Uterus (tissue), 4 donors: ENCODE data around the gene VEGFD. TPM values are rescaled to one million over a fixed set of nuclear protein-coding genes. Genes with fewer than 3 reads are reported as not detected.

Experiments used
- DNase-seq, 2 donors: peaks; one replicate each; pipeline ENCODE4 v3.0.0-alpha.2; 2019 to 2020
- H3K27ac ChIP-seq, 2 donors: fragments of 200-600 bp; sonication (generic); 1 replicate in 1 of 2; 2 replicates in 1 of 2; pipeline ENCODE4 v1.5.1; 2016 to 2018
- H3K27me3 ChIP-seq, 2 donors: fragments of 200-600 bp; sonication (generic); one replicate each; pipeline ENCODE4 v1.5.1; 2018 to 2019; ENCODE audit warnings: control low read depth in 1 of 2
- H3K36me3 ChIP-seq, 2 donors: fragments of 200-600 bp; sonication (generic); one replicate each; pipeline ENCODE4 v1.5.1; 2019; ENCODE audit warnings: control low read depth in 1 of 2
- H3K4me1 ChIP-seq, 2 donors: fragments of 200-600 bp; sonication (generic); one replicate each; pipeline ENCODE4 v1.5.1; 2018 to 2019; ENCODE audit warnings: control low read depth in 1 of 2
- H3K4me3 ChIP-seq, 2 donors: fragments of 200-600 bp; sonication (generic); 1 replicate in 1 of 2; 2 replicates in 1 of 2; pipeline ENCODE4 v1.5.1; 2018 to 2019; ENCODE audit warnings: mild to moderate bottlenecking in 1 of 2
- H3K9me3 ChIP-seq, 2 donors: fragments of 200-600 bp; sonication (generic); one replicate each; pipeline ENCODE4 v1.5.1; 2019; ENCODE audit warnings: control low read depth in 1 of 2
- CTCF ChIP-seq, 4 experiments: fragments of 200-600 bp in 2 of 4; fragments of 450-650 bp in 2 of 4; sonication (generic) in 2 of 4; IDR thresholded peaks; one replicate each; pipeline ENCODE4 v1.5.1; 2016 to 2019; ENCODE audit warnings: antibody characterized with exemption in 4 of 4, mild to moderate bottlenecking in 2 of 4, moderate library complexity in 1 of 4
- POLR2A ChIP-seq, 2 donors: fragments of 450-650 bp; IDR thresholded peaks; one replicate each; pipeline ENCODE4 v1.6.1; 2016; ENCODE audit warnings: antibody characterized with exemption in 2 of 2, mild to moderate bottlenecking in 1 of 2, moderate library complexity in 1 of 2
- intact Hi-C: fragments of 100-400 bp; cut with DNase I; formaldehyde crosslinking; loops from one replicate; pipeline ENCODE4 v1.15.1; 2023; ENCODE audit warnings: low total_unique reads
- total RNA-seq, 4 donors: library from RNA; depleted of rRNA in 3 of 4; stranded (reverse); fragments of >200 nt in 3 of 4; gene quantifications; one replicate each; pipeline versions ENCODE4 v1.1.0 to v1.2.4, GENCODE V29; 2014 to 2023
- donor health status: DM: yes; HTN: yes; CAD: no.

Gene VEGFD
- total RNA-seq, 4 donors from 2014 or later = 2.9 to 13.2 (median 6.2) TPM; not detected in 1

DNA sequence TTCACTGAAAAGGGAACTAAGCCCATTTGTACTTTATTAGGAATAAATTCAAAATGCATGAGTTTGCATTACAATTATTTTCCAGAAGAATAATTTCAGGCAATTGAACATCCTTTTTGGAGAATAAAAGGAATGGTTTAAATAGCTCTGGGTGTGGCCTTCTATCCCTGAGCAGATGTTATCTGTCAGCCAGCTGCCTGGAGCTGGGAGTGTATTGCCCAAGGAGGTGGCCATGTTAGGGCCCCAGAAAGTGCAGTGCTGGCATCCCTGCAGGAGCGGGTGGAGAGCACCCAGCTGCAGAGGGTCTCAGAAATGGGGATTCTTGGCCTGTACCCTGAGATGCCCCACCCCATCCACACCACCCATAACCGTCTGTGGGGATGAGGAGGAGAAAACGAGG lies 21.6 kb upstream of the VEGFD start:
- Histone ChIP-seq H3K27me3 (no peaks in the 10 kb centered on the region), H3K4me1 (no peaks in the 10 kb centered on the region), H3K9me3 (no peaks in the 10 kb centered on the region), H3K36me3 (no peaks in the 10 kb centered on the region), H3K27ac (no peak overlapping the region), H3K4me3 (no peak overlapping the region)
- DNase-seq = no peak
- intact Hi-C loops = no loop called here
- no peak for TF ChIP-seq POLR2A (IDR thresholded peaks at IDR 0.05)
- TF ChIP-seq CTCF (IDR thresholded peaks at IDR 0.05) = no peak

DNA sequence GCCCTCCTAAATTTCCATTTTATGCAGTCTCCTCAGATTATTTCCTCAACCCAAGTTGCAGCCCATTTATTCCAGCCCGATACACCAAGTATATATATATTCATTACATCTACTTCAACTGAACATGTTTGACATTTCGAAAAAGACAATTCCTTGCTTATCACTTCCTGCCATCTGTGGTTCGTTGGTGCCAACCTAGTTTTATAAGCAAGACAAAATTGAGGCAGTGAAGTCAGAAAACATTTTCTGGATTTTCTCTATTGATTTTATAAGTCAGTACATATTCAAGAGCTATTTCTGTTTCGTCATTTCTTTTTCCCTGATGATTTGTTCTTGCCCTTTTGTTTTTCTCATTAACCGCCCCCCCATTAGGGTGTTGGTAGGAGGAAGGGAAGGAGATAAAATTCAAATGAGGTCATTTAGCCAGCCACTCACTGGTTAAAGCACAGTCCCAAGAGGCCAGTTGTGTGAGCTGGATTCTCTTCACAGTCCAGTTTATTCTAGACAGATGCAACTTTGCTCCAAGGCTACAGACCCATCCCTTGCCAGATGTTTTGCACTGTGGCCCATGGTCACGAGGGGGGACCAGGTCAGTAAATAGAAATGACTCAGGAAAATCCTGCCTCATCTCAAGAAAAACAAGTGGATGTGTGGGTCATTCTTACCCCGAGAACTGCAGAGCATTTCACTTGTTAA lies 20.3 kb upstream of the VEGFD start:
- Histone ChIP-seq H3K36me3 (no peaks in the 10 kb centered on the region), H3K27me3 (no peaks in the 10 kb centered on the region), H3K4me1 (no peaks in the 10 kb centered on the region), H3K4me3 (no peak overlapping the region), H3K9me3 (no peaks in the 10 kb centered on the region), H3K27ac (peak overlapping the region in 1 of 2 donors; percentile 20)
- TF ChIP-seq POLR2A (IDR thresholded peaks at IDR 0.05) (no peak), CTCF (IDR thresholded peaks at IDR 0.05) (no peak)
- intact Hi-C loops = no loop called here
- DNase-seq = peak; percentile 48 to 60

DNA sequence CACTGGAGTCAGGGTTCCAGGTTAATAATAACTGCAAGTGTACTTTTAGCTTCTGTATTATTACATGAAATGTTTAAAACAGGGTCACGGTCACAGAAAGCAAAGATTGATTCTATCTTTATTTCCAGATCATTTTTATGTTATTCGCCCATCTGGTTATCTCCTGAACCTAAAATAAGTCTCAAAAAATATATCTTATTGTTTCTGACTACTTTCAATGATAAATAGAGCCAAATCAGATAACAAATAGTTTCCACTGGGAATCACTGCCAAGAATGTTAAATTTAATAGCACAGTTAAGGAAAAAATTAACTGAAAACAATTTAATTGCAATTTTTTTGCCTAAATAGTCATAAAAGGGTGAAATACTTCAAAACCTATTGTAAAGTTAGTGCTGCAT lies 17.2 kb upstream of the VEGFD start:
- DNase-seq = no peak
- intact Hi-C loops = no loop called here
- no peak for TF ChIP-seq POLR2A (IDR thresholded peaks at IDR 0.05)
- TF ChIP-seq CTCF (IDR thresholded peaks at IDR 0.05) = no peak

DNA sequence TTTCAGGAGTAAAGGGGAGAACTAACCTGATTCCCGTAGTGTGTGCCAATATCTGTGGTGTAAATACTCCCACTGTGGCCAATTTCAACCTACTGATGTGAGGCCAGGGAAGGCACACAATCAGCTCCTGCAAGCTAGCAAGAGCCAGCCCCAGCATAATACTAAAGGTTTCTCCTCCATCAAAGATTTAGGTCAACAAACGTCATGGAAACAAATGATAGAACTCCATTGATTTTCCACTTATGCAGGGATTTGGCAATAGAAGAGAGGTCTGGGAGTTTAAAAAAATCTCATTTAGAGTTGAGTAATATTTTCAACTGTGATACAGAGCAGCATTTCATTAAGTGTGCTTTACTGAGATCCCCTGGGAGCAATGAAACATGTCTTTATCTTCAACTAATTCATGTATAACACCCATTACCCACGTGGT lies 15.8 kb upstream of the VEGFD start:
- H3K36me3 ChIP-seq = no peaks in the 10 kb centered on the region
- TF ChIP-seq POLR2A (IDR thresholded peaks at IDR 0.05) = no peak
- TF ChIP-seq CTCF (IDR thresholded peaks at IDR 0.05) = no peak
- no peak overlapping the region for H3K27ac ChIP-seq
- H3K9me3 ChIP-seq = no peaks in the 10 kb centered on the region
- no peaks in the 10 kb centered on the region for H3K4me1 ChIP-seq
- H3K4me3 ChIP-seq = no peak overlapping the region
- DNase-seq = no peak
- intact Hi-C loops = no loop called here
- H3K27me3 ChIP-seq = no peaks in the 10 kb centered on the region

More for the DNA sequence above, 17.2 kb upstream of the VEGFD start:
- Histone ChIP-seq H3K4me3 (no peak overlapping the region), H3K27me3 (no peaks in the 10 kb centered on the region), H3K9me3 (no peaks in the 10 kb centered on the region), H3K4me1 (no peaks in the 10 kb centered on the region), H3K27ac (no peak overlapping the region), H3K36me3 (no peaks in the 10 kb centered on the region)

GRCh38 chrX:15398874-15399273 lies 14.7 kb upstream of the VEGFD start:
- no peak for DNase-seq
- no peaks in the 10 kb centered on the region for H3K27me3 ChIP-seq
- no peaks in the 10 kb centered on the region for H3K4me1 ChIP-seq
- H3K36me3 ChIP-seq = no peaks in the 10 kb centered on the region
- no peaks in the 10 kb centered on the region for H3K9me3 ChIP-seq
- no peak overlapping the region for H3K4me3 ChIP-seq
- intact Hi-C loops = no loop called here
- TF ChIP-seq CTCF (IDR thresholded peaks at IDR 0.05) (no peak), POLR2A (IDR thresholded peaks at IDR 0.05) (no peak)
- H3K27ac ChIP-seq = no peak overlapping the region
